GM19239 (cell line): Measurements from ENCODE around the gene CGB1.
"Not testable (repeated sequence)": the region's sequence is repeated elsewhere in the genome, so short reads cannot be mapped to it uniquely, and the experiment has no call there.

Source experiments
- DNase-seq: peaks from one replicate; pipeline ENCODE4 v3.0.0; 2011; ENCODE audit warnings: low spot score; ENCODE audit not compliant: insufficient read length
- FAIRE-seq: peaks from 2 replicates; lab custom pipeline; 2011; peaks lifted over from hg19 to GRCh38; lab: Jason Lieb, UNC

Gene CGB1

GRCh38 chr19:49036815-49037214 lies at the start of gene CGB1:
TSS of gene CGB1 (minus strand) at chr19:49036895. CDS start at chr19:49036711, 184 bp downstream.
- FAIRE-seq = not testable (repeated sequence)

GRCh38 chr19:49086296-49086695 lies 49.6 kb upstream of the CGB1 start:
- FAIRE-seq (no peak), DNase-seq (no peak)

More at GRCh38 chr19:49036815-49037214, at the start of gene CGB1:
- DNase-seq = not testable (repeated sequence)

- FAIRE-seq (peak; percentile 80), DNase-seq (no peak)
Measured at GRCh38 chr19:49085868-49086232, 49.2 kb upstream of the CGB1 start.

- peak; percentile 98 for FAIRE-seq
- peak; percentile 95 for DNase-seq
Measured at GRCh38 chr19:49085020-49085867, 48.5 kb upstream of the CGB1 start, which contains the start of gene SNRNP70. TSS of gene SNRNP70 (plus strand) at chr19:49085451. CDS start at chr19:49086415, 964 bp downstream.

- FAIRE-seq (no peak), DNase-seq (no peak)
Measured at GRCh38 chr19:49084206-49085019, 47.7 kb upstream of the CGB1 start.

- no peak for FAIRE-seq
- no peak for DNase-seq
Measured at GRCh38 chr19:49081273-49081672, 44.6 kb upstream of the CGB1 start.

GRCh38 chr19:49080392-49080791 lies 43.7 kb upstream of the CGB1 start:
- no peak for DNase-seq
- no peak for FAIRE-seq

GRCh38 chr19:49074869-49075268 lies 38.2 kb upstream of the CGB1 start:
- not testable (repeated sequence) for FAIRE-seq, DNase-seq

GRCh38 chr19:49073514-49074378 lies 37.1 kb upstream of the CGB1 start:
- no peak for FAIRE-seq
- DNase-seq = no peak

GRCh38 chr19:49071860-49072547 lies 35.3 kb upstream of the CGB1 start:
- FAIRE-seq (no peak), DNase-seq (no peak)

GRCh38 chr19:49070416-49070815 lies 33.7 kb upstream of the CGB1 start:
- no peak for FAIRE-seq

GRCh38 chr19:49069026-49069425 lies 32.3 kb upstream of the CGB1 start:
- FAIRE-seq (no peak), DNase-seq (no peak)

More at GRCh38 chr19:49070416-49070815, 33.7 kb upstream of the CGB1 start:
- DNase-seq = no peak

- FAIRE-seq = no peak
- DNase-seq = no peak
Measured at GRCh38 chr19:49067554-49067953, 30.9 kb upstream of the CGB1 start.

- no peak for DNase-seq
- no peak for FAIRE-seq
Measured at GRCh38 chr19:49065905-49066512, 29.3 kb upstream of the CGB1 start.

GRCh38 chr19:49064768-49065611 lies 28.3 kb upstream of the CGB1 start, which contains the start of gene NTF4:
TSS of gene NTF4 (minus strand) at chr19:49064818. CDS start at chr19:49061997, 2,821 bp downstream.
- FAIRE-seq (no peak), DNase-seq (no peak)

GRCh38 chr19:49064029-49064629 lies 27.4 kb upstream of the CGB1 start:
- FAIRE-seq = no peak
- DNase-seq = no peak

GRCh38 chr19:49061445-49061844 lies 24.8 kb upstream of the CGB1 start:
- DNase-seq = no peak
- FAIRE-seq = no peak

GRCh38 chr19:49061000-49061399 lies 24.3 kb upstream of the CGB1 start:
- no peak for DNase-seq
- FAIRE-seq = no peak
